H1 (cell line): ENCODE measurements around the gene UTRN. TPM values are rescaled to one million over a fixed set of nuclear protein-coding genes. Genes with fewer than 3 reads are reported as not detected.

Experiments
- CBX5 ChIP-seq: fragments of 300-800, 300-1000 bp; sonication (generic); IDR thresholded peaks from 2 replicates; pipeline ENCODE4 v1.7.1; 2016; ENCODE audit warnings: antibody characterized with exemption, low read length, low read depth
- CHD7 ChIP-seq: fragments of 300-600 bp; sonication (generic); IDR thresholded peaks from 2 replicates; pipeline ENCODE4 v1.7.1; 2012; ENCODE audit warnings: low read length, moderate library complexity, mild to moderate bottlenecking, inconsistent platforms; ENCODE audit not compliant: insufficient replicate concordance
- HDAC2 ChIP-seq, 2 experiments: fragments of 300-600 bp in 1 of 2; sonication (generic) in 1 of 2; IDR thresholded peaks; 2 replicates each; pipeline ENCODE4 v1.6.1; 2011 to 2012; ENCODE audit warnings: low read depth in 2 of 2, low read length in 2 of 2, mild to moderate bottlenecking in 2 of 2, moderate library complexity in 2 of 2, borderline replicate concordance in 1 of 2, inconsistent platforms in 1 of 2
- PHF8 ChIP-seq: fragments of 200-600 bp; sonication (generic); conservative IDR thresholded peaks from 2 replicates; pipeline ENCODE4 v1.7.1; 2012; ENCODE audit warnings: low read depth, mild to moderate bottlenecking, inconsistent platforms, low read length, moderate library complexity
- RBBP5 ChIP-seq: IDR thresholded peaks from 2 replicates; pipeline ENCODE4 v1.7.1; 2012; ENCODE audit warnings: low read depth, mild to moderate bottlenecking, inconsistent platforms, low read length, moderate library complexity, borderline replicate concordance
- TCF12 ChIP-seq: IDR thresholded peaks from 2 replicates; pipeline ENCODE4 v1.6.1; 2011; ENCODE audit warnings: low read depth, mild to moderate bottlenecking, low read length
- ZNF274 ChIP-seq: IDR thresholded peaks from 2 replicates; pipeline ENCODE4 v1.7.0; 2012; ENCODE audit warnings: low read length, borderline replicate concordance; ENCODE audit errors: extremely low read depth
- polyA plus RNA-seq, 7 experiments: library from polyadenylated mRNA; depleted of rRNA in 3 of 7; stranded (reverse) in 5 of 7; unstranded in 2 of 7; fragments of >200 nt in 5 of 7; fragments of 200-250 nt in 2 of 7; gene quantifications; 1 replicate in 5 of 7; 2 replicates in 1 of 7; 4 replicates in 1 of 7; pipeline versions ENCODE4 v1.2.1 to v1.2.3, GENCODE V29; 2011 to 2013; ENCODE audit warnings: missing spikeins in 2 of 7, mixed read lengths in 2 of 7
- total RNA-seq: library from RNA; stranded (reverse); fragmentation: NEBNext Ultra II Directional; extraction: Animal tissue kit (Norgen Biotek cat#: 25700); gene quantifications from 2 replicates; pipeline ENCODE4 v1.2.1, GENCODE V29; 2021
- TF ChIP-seq, protein P1 (sequence below): IDR thresholded peaks from 2 replicates; pipeline ENCODE4 v1.6.1; 2012; ENCODE audit warnings: low read length, inconsistent platforms

Gene UTRN
- total and polyA plus RNA-seq, 2 of the 8 experiments (the other 6 are each of a cell fraction or from before 2014, with no cell fraction given) = 25.0 to 112 TPM

- TF ChIP-seq CHD7 (no peak), HDAC2 (IDR thresholded peaks at IDR 0.05; ENCODE audit: borderline replicate concordance in 1 of 2, low read depth in 2 of 2, low read length in 2 of 2) (no peak), ZNF274 (no peak), RBBP5 (no peak), CBX5 (no peak), TCF12 (no peak), PHF8 (no peak)
- TF ChIP-seq, protein P1, sequence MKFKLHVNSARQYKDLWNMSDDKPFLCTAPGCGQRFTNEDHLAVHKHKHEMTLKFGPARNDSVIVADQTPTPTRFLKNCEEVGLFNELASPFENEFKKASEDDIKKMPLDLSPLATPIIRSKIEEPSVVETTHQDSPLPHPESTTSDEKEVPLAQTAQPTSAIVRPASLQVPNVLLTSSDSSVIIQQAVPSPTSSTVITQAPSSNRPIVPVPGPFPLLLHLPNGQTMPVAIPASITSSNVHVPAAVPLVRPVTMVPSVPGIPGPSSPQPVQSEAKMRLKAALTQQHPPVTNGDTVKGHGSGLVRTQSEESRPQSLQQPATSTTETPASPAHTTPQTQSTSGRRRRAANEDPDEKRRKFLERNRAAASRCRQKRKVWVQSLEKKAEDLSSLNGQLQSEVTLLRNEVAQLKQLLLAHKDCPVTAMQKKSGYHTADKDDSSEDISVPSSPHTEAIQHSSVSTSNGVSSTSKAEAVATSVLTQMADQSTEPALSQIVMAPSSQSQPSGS = no peak
These were observed 17.7 kb downstream of the UTRN start (continued) for GRCh38 chr6:144302701-144303372.
